T-helper 9 cell (primary cell): ENCODE data around the gene RAB8B.
"Not testable (repeated sequence)": the region's sequence is repeated elsewhere in the genome, so short reads cannot be mapped to it uniquely, and the experiment has no call there.

Experiments used
- DNase-seq: peaks from one replicate; pipeline ENCODE4 v3.0.0-alpha.2; 2020

The RAB8B gene

DNA sequence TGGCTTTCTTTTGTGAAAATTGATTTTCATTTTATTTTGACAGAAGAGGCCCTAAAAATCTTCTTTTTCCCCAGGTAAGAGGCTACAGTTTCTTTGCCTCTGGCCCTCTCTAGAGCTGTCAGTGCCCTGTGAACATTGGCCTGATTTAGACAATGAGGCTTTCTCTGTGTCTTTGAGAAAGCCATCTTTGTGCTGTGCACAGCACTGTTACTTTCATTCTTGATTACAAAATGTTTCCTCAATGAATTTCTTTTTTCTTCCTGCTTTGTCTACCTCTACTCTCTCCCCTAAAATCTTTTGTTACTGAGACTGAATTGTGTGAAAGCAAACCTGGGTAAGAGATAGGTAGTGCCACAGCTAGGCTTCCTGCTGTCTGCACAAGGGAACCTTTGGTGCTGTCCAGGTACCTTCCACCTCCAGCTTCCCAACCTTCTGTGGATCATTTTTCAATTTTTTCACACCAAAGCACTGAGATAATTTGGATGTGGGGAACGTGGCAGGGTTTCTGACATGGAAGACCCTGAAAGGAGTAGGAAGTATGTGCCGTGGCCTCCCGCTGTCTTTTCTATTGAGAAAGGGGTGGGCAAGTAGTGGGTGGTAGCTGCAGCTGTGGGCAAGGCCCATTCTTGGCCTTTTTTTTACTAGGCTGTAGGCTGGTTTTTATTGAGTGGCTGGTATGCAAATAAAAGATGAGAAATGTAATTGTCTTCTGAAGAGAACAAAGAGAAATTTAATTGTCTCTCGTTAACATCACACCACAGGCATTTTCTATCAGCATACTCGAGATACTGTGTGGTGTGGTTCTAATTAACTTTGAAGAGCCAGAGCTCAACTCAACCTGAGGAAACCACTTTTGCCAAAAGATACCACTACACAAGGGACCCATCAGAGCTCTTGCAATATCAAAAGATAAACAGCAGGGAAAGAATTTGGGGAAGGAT lies 21.0 kb downstream of the RAB8B start:
- DNase-seq: no peak

DNA sequence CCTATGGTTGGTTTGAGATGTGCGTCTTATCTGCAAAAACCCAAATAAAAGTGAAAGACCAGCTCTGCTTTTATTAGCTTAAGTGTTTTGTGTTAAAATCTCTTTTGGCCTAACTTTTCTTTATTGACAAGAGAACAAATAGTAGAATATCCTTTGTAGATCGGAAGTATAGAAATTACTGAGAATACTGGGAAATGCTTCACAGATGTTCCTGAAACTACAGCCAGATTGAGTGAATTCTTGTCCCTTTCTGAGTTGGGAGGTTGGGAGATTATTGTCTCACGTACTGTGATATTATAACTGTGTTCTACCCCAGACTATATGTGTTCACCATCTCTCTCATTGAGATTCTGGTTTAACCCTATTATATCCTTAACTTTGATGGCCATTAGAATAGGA lies 21.7 kb downstream of the RAB8B start:
- no peak for DNase-seq

DNA sequence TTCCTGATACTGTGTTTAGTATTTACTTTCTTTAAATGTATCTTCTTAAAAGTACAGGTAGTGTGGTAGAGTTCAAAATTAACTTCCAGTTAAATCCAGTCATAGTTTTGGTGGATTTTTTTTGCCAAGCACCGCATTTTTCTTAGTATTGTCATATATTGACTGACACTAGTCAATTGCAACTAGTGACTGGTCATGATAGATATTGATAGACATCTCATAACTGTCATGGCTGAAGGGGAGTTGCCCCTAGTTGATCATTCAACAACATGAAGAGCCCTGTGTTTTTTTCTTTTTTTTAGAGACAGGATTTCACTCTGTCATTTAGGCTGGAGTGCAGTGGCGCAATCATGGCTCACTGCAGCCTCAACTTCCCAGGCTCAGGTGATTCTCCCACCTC lies 22.1 kb downstream of the RAB8B start:
- no peak for DNase-seq

DNA sequence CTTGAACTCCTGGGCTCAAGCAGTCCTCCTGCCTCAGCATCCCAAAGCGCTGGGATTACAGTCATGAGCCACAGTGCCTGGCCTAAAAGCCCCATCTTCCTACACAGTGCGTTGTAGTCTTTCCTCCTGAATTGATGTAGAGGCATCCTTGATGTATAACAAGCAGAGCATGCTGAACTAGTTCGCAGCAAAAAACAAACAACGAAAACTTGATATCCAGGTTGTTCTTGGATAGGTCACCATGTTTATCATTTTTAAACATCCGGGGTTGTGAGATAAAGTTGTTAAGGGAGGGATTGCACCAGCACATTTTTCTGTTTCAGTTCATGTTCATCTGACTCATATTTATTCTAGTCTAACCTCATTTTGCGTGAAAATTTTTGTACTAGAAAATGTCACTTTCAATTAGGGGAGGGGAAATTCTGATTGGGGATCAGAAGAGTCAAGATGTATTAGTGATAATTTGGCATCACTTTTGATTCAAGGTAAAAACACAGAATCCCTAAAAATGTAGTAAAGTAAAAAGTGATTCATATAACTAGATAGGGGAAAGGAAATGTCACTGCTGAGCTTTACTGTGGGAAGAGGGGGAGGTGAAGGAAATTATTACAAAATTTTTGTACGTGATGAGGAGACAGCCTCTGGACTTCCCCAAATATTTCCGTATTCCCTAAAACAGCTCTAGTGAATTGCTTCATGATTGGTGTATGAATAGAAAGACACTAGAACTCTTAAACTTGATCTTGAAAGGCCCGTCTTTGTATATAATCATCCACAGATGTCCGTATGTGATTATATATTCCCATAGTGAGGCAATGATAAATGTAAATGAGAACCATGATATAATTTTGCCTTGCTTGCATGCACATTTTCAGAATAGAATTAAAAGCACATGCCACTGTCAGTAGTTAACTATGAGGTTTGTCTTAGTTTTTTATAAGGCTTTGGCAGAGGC lies 22.9 kb downstream of the RAB8B start:
- no peak for DNase-seq

DNA sequence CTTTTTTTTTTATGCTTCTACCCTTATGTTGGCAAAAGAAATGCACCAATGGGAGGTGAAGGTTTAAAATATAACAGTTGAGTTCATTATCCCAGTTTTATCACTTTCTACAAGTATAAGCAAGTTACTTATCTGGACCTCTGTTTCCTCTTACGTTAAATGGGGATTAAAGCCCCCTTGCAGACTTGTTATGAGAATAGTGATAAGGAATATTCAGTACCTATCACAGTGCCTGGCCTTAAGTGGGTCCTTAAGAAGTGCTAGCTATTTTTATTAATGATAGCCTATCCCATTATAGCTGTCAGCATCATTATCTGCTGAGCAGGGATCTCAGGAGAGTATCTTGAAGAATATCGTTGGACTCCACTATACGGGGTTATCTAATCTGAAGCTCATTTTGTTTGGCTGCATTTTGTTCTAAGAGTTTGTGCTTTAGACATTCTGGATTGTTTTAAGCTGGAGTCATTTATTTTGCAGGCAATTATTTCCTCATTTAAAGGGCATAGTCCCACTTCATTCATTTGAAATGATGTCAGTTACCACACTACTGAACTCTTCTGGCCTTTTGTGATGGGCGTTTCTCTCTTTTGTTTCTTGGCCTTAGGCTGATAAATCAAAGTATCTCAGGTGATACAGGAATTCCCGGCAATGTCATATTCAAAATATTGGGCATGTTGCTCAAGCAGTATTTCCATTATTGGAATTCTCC lies 28.8 kb downstream of the RAB8B start:
- DNase-seq: no peak

DNA sequence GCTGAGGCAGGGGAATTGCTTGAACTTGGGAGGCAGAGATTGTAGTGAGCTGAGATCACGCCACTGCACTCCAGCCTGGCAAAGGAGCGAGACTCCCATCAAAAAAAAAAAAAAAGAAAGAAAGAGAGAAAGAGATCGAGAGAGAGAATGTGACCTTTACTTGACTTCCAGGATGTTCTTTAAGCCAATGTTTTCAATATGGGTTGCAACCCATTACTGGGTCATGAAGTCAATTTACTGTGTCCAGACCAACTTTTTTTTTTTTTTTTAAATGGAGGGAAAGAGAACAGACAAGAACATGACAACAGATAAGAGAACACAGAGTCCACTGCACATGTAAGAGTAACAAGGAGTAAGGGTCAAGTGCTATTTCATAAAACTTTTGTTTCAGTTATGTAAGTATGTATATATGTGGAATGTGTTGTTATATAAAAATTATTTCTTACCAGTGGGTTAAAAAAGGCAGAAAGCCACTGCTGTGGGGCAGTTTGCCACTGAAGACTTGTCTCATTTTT lies 29.8 kb downstream of the RAB8B start:
- DNase-seq: no peak

DNA sequence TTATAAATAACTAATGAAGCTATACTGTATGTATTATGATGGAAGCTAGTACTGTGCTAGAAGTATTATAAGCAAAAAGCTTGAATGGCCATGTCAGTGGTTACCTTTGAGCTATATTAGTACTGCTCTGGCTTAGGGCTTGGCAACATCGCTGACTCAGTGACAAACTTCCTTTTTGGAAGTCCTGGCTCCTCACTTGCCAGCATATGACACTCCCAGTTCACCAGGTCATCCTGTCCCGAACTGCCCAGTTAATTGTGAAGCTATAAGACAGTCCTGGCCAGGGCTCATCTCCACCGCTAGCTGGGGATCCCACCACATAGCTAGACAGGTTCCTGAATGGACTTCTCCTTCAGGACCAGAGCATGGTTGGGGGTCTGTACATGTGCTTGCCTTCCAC lies 31.9 kb downstream of the RAB8B start:
- no peak for DNase-seq

DNA sequence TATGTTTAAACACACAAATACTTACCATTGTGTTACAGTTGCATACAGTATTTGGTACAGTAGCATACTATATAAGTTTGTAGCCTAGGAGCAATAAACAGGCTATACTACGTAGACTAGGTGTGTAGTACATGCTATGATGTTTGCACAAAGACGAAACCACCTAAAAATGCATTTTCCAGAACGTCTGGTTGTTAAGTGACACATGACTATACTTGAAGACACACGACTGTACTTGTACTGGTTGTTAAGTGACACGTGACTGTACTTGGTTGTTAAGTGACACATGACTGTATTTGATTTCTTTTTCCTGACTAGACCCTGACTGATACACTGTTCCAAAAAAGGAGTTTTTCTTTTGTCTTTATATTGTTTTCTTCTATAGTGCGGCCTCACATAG lies 34.1 kb downstream of the RAB8B start:
- DNase-seq: no peak

DNA sequence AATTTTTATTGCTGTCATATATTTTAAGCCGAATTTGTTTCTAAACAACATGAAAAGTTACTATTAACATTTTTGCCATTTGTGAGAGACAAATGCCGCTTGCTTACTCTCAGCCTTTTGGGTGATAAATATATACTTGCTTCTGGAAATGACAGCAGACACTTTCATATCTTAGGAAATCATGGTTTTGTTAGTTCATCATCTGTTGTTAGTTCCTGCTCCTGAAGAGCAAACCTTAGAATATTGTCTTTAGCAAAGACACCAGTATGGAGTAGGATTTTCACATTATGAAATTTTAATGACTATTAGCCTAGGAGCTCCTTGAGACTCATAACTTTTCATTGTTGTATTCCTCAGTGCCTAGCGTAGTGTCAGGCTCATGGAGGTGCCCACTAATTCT lies 36.0 kb downstream of the RAB8B start:
- no peak for DNase-seq

DNA sequence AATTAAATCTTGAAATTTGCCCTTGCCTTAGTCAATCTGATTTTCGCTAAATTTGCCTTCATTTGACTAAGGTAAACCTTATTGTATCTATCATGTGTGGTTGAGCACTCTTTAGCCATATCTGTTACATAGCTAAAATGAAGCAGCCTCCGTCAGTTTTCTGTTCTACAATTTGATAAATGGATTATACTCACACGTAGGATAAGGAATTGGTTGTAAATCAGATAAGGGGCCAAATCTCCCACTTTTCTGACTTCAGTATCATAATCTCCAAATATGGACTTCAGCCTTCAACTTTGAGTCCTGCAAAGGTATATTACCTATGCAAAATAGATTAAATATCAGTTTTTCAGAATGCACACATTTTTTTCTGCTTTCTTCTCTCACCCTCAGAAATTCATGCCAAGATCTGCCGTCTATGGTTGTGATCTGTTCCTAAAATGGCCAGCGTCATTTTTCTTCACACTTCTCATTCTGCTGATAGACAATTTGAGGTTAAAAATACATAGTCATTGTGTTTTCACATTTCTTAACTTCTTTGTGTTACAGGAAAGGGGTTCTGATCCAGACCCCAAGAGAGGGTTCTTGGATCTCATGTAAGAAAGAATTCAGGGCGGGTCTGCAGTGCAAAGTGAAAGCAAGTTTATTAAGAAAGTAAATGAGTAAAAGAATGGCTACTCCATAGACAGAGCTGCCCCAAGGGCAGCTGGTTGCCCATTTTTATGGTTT lies 36.9 kb downstream of the RAB8B start:
- DNase-seq: no peak

DNA sequence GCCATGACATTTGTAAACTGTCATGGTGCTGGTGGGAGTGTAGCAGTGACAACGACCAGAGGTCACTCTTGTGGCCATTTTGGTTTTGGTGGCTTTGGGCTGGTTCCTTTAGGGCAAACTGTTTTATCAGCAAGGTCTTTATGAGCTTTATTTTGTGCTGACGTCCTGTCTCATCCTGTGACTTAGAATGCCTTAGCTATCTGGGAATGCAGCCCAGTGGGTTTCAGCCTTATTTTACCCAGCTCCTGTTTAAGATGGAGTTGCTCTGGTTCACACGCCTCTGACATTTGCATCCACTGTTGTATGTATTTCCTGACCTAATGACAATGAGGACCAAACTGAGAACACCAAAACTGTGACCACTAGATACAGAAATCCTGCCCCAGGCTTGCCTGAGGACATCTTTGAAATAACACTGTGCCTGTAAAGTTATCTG lies 37.6 kb downstream of the RAB8B start:
- DNase-seq: no peak

DNA sequence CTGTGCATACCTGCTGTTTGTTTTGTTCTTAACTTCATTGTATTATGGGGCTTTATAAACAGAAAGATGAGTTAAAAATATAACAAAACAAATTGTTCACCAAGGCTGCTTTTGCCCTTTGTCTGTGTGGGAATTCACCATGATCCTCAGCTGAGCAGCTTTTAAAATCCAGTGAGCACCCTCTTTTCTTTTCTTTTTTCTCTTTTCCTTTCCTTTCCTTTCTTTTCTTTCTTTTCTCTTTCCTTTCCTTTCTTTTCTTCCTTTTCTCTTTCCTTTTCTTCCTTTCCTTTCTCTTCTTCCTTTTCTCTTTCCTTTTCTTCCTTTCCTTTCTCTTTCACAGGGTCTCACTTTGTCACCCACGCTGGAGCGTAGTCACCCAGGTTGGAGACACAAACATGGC lies 38.3 kb downstream of the RAB8B start:
- no peak for DNase-seq

DNA sequence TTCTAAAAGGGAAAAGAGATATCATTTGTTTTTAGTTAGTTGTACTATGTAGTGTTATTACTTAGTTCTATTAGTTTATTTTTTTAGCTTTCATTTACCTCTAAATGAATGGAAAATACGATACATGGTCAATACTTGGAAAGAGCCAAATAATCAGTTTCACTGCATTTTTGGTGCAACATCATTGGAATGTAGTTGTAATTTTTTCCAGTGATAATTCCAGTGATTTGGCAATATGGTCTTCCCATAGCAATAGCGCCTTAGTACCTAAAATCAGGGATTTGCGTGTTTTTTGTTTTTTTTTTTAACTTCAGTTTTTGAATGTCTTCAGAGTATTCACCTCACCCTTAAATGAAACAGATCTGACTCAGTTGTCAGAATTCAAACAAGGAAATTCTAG lies 41.8 kb downstream of the RAB8B start:
- DNase-seq: no peak

DNA sequence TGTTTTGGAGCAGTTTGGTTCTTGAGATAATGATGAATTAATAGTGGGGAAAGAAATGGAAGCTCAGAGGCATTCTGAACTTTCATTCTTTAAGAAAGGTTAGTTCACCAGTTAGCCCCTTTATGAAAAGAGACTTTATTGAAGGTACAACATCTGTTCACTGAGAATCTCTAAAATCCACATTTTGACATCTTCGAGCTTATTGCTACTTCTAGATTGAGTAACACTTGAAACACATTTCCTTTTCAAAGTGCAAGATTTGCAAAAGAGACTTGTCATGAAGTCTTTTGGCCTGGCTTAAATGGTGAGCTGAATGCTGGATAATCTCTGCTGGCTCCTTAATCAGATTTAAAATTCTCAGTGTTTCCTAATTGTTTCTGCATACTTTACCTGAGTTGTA lies 42.3 kb downstream of the RAB8B start:
- no peak for DNase-seq

DNA sequence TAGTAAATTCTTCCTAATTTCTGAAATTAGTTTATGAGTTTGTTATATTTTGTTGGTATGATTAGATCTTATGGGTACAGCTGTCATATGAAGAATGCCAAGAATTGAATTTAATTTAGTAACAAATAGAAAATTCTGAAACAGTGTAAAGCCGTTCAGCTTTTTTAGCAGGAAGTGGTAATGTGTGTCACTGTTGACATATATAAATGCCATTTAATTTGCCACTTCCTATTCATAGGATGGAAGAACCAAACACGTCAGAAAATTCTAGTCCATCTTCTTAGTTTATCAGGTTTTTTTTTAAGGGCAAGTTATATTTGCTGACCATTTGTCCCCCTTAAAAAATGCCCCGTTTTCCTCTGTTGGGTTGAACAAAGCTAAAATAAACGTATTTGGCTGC lies 43.0 kb downstream of the RAB8B start:
- no peak for DNase-seq

DNA sequence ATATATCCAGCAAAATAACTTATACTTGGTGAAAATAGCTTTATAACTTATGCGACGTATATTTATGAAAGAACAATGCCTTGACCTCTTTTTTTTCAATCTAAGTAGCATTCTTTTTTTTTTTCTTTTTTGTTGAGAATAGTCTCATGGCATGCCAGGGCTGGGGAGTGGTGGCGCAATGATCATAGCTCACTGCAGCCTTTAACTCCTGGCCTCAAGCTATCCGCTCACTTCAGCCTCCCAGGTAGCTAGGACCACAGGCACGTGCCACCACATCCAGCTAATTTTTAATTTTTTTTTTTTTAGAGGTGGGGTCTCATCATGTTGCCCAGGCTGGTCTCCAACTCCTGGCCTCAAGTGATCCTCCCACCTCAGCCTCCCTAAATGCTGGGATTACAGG lies 43.5 kb downstream of the RAB8B start:
- DNase-seq: no peak

DNA sequence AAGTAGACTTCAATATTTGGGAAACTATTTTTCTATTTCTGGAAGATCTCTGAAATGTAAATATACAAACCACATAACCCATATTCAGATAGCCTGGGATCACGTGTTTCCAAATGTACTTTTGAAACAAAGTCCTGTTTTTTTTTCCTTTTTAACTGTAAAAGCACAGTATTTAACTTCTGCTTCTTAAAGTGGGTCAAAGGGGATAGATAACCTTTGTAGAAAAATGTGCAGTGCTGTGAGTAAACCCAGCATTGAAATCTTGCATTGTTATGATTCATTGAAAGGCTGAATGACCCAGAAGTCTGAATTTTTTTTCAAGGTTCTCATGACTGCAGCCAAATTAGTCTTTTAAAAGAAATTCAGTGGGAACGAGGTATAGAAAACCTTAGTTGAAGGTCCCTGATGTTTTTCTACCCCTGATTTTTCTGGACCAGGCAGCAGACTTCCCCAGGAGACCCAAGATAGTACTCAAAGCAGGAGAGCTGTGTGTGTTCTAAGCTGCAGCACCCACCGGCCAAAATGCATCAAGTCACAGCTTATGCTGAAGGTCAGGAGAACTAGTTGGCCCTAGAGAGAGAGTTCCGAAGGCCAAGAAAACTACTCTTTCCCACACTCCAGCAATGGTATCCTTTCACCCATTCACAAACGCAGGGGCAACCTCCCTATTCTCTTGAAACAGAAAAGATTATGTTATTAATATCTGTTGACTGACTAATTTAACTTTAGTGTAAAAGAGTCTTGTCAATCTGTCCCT lies 44.4 kb downstream of the RAB8B start:
- DNase-seq: no peak

DNA sequence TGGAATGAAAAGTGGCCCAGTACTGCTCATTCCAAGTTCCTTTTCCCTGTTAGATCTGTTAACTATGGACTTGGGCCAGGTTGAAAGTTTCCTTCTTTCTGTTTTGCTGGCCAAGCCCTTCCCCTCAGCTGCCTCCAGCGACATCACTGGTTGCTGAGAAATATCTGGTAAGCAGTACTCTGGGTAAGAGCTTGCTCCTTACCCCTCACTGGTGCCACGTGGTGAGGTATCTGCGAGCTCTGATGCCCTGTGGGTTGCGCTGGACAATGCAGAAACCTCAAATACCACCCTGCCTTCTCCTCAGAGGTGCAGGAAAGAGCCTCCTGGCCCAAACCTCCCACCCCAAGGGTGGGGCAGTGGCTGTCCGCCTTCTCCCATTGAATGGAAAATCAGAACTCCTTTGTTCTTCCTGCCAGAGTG lies 45.1 kb downstream of the RAB8B start:
- DNase-seq: no peak

DNA sequence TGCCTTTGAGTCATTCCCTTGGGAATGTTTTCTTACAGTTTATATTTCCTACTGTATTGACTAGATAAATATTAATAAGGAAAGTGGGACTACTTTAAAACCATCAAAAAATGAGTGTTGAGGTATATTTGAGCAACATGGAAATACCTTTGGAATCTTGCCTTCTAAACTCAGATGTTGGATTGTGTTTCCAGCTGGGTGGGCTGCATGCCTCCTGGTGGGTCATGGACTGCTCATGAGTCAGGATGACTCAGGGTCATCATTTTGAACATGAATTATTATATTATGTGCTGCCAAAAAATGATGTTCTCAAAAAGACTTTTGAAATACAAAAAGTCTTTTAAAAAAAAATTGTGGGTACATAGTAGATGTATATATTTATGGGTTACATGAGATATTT lies 46.9 kb downstream of the RAB8B start:
- DNase-seq: no peak

DNA sequence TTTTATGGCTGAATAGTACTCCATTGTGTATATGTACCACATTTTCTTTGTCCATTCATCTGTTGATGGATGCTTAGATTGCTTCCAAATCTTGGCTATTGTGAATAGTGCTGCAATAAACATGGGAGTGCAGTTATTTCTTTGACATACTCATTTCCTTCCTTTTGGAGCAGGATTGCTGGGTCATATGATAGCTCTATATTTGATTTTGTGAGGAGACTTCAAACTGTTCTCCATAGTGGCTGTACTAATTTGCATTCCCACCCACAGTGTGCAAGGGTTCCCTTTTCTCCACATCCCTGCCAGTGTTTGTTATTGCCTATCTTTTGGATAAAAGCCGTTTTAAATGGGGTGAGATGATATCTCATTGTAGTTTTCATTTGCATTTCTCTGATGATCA lies 47.7 kb downstream of the RAB8B start:
- not testable (repeated sequence) for DNase-seq

DNA sequence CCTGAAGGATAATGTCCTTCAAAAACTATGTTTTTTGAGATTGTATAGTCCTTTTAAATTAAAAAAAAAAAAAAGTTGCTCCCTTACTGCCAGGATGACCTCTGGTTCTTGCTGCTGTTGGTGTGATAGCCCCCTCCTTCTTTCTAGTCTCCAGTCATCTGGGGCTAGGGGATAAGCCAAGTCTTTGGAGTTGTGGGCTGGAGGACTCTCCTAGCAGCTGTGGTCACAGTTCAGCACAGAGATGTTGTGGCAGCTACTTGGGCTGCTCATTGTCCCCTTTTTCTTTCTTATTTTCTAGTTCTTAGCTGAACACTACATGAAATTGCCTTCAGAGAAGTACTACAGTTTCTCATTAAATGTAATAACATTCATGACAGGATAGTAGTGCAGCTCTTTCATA lies 48.8 kb downstream of the RAB8B start:
- DNase-seq: no peak
